Ishikawa (cell line): ENCODE data around the gene DDX23.

ENCODE experiments used
- CEBPB ChIP-seq: IDR thresholded peaks from 2 replicates; pipeline ENCODE4 v1.6.1; 2012
- CREB1 ChIP-seq: IDR thresholded peaks from 2 replicates; pipeline ENCODE4 v1.6.1; 2012; ENCODE audit warnings: low read depth
- EGR1 ChIP-seq: IDR thresholded peaks from 2 replicates; pipeline ENCODE4 v1.6.1; 2012
- EP300 ChIP-seq: IDR thresholded peaks from 2 replicates; pipeline ENCODE4 v1.6.1; 2012; ENCODE audit warnings: borderline replicate concordance
- FOXM1 ChIP-seq: IDR thresholded peaks from 2 replicates; pipeline ENCODE4 v1.6.1; 2012; ENCODE audit warnings: low read depth, borderline replicate concordance
- NFIC ChIP-seq: IDR thresholded peaks from 2 replicates; pipeline ENCODE4 v1.6.1; 2012
- RAD21 ChIP-seq: IDR thresholded peaks from 2 replicates; pipeline ENCODE4 v1.6.1; 2012; ENCODE audit warnings: low read depth
- TAF1 ChIP-seq: IDR thresholded peaks from 2 replicates; pipeline ENCODE4 v1.6.1; 2012; ENCODE audit warnings: low read depth, mild to moderate bottlenecking
- TCF12 ChIP-seq: IDR thresholded peaks from 2 replicates; pipeline ENCODE4 v1.6.1; 2012; ENCODE audit warnings: low read depth
- TEAD4 ChIP-seq: IDR thresholded peaks from 2 replicates; pipeline ENCODE4 v1.6.1; 2012
- YY1 ChIP-seq: IDR thresholded peaks from 2 replicates; pipeline ENCODE4 v1.6.1; 2012; ENCODE audit warnings: low read depth
- ZBTB7A ChIP-seq: IDR thresholded peaks from 2 replicates; pipeline ENCODE4 v1.6.1; 2012; ENCODE audit warnings: low read depth
- TF ChIP-seq, protein P1 (sequence below): IDR thresholded peaks from 2 replicates; pipeline ENCODE4 v1.6.1; 2012
- TF ChIP-seq, protein P2 (sequence below): IDR thresholded peaks from 2 replicates; pipeline ENCODE4 v1.6.1; 2012
- TF ChIP-seq, protein P3 (sequence below): IDR thresholded peaks from 2 replicates; pipeline ENCODE4 v1.6.1; 2012; ENCODE audit warnings: low read depth, mild to moderate bottlenecking

Gene DDX23

DNA sequence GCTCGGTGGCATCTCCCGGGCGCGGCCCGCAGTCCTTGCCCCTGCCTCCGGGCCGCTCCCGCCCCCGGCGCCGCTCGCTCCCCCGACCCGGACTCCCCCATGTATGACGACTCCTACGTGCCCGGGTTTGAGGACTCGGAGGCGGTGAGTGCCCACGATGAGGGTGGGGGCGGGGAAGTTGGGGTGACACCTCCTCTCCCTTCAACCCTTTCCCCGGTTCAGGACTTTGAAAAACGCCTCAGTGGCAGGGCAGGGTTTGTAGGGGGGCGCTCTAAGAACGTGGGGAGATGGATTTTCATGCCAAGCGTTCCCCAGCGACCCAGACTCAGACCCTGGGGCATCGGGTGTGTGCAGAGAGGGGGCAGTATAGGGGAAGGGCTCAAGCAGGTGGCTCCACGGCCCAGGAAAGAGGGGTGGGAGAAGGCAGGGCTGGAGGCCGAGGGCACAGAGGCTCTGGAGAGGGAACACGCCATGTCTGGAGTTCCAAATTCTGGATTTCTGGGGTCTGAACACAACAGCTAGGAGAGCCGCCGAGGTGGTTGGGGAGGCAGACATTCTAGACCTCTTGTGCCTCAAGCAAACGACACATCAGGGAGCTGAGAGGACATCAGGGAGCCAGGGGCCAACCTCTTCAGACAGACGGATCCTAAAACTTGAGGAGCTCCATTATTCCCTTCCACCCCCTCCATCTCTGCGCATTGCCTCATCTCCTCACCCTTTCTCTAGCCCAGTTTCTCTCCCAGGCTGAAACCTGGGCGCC, 33.0 kb downstream of the DDX23 start:
- TF ChIP-seq, protein P1, sequence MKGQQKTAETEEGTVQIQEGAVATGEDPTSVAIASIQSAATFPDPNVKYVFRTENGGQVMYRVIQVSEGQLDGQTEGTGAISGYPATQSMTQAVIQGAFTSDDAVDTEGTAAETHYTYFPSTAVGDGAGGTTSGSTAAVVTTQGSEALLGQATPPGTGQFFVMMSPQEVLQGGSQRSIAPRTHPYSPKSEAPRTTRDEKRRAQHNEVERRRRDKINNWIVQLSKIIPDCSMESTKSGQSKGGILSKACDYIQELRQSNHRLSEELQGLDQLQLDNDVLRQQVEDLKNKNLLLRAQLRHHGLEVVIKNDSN: no peak
- TF ChIP-seq CEBPB: no peak

DNA sequence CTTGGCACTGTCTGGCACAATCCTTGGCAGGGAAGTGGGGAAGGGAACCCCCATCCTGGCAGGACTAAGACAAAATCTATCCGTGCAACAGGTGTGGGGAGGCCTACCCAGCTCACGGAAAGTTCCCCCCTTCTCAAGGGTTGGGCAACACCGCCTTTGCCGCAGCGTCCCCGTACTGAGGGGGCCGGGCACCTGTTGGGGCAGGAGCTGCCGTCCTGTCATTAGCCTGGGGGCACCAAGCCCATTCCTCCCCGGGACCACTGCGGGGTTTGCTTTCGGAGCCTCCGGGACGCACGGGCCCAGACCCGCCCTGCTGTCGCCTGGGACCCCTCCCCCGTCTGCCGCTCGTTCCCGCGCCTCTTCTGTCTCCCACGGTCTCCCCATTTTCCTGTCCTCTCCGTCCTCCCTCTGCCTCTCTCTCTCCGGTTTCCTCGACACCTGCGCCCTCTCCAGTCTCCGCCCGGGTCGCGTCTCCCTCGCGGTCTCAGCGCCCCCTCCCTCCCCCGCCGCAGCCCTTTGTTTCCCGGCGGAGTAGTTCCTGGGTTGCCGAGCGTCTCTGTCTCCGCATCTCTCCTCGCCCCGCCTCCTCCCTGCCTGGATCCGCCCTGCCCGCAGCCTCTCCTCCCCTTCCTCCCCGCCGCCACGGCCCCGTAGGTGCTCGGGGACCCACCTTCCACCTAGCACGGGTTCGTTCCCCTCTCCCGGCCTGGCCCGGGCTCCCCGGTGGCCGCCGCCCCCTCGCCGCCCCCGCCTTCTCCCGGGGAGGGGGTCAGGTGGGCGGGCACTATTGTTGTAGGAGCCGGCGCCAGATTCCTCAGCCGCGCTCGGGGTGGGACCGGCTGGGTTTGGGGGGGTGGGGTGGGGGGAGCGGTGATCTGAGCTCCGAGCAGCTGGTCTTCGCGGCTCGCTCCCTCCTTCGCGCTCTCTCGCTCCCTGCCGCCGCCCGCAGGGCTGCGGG, 33.8 kb downstream of the DDX23 start, which contains the start of gene CACNB3:
TSS of gene CACNB3 (plus strand) at position 624 of the 958 bp plus-strand sequence. CDS start 434 bp downstream, outside the sequence.
- TF ChIP-seq YY1 (0 out of 2 replicates have a peak, but pooled peaks have one; percentile 40), NFIC (no peak), ZBTB7A (peak; percentile 89), CEBPB (no peak), EGR1 (peak; percentile 88), EP300 (no peak), TCF12 (peak; percentile 52; the same call in 1 of the 2 replicates), RAD21 (no peak), TAF1 (0 out of 2 replicates have a peak, but pooled peaks have one; percentile 41), CREB1 (no peak)
- TF ChIP-seq, protein P2, sequence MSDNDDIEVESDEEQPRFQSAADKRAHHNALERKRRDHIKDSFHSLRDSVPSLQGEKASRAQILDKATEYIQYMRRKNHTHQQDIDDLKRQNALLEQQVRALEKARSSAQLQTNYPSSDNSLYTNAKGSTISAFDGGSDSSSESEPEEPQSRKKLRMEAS: no peak
- TF ChIP-seq, protein P1: no peak
- TF ChIP-seq, protein P3, sequence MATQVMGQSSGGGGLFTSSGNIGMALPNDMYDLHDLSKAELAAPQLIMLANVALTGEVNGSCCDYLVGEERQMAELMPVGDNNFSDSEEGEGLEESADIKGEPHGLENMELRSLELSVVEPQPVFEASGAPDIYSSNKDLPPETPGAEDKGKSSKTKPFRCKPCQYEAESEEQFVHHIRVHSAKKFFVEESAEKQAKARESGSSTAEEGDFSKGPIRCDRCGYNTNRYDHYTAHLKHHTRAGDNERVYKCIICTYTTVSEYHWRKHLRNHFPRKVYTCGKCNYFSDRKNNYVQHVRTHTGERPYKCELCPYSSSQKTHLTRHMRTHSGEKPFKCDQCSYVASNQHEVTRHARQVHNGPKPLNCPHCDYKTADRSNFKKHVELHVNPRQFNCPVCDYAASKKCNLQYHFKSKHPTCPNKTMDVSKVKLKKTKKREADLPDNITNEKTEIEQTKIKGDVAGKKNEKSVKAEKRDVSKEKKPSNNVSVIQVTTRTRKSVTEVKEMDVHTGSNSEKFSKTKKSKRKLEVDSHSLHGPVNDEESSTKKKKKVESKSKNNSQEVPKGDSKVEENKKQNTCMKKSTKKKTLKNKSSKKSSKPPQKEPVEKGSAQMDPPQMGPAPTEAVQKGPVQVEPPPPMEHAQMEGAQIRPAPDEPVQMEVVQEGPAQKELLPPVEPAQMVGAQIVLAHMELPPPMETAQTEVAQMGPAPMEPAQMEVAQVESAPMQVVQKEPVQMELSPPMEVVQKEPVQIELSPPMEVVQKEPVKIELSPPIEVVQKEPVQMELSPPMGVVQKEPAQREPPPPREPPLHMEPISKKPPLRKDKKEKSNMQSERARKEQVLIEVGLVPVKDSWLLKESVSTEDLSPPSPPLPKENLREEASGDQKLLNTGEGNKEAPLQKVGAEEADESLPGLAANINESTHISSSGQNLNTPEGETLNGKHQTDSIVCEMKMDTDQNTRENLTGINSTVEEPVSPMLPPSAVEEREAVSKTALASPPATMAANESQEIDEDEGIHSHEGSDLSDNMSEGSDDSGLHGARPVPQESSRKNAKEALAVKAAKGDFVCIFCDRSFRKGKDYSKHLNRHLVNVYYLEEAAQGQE: no peak

DNA sequence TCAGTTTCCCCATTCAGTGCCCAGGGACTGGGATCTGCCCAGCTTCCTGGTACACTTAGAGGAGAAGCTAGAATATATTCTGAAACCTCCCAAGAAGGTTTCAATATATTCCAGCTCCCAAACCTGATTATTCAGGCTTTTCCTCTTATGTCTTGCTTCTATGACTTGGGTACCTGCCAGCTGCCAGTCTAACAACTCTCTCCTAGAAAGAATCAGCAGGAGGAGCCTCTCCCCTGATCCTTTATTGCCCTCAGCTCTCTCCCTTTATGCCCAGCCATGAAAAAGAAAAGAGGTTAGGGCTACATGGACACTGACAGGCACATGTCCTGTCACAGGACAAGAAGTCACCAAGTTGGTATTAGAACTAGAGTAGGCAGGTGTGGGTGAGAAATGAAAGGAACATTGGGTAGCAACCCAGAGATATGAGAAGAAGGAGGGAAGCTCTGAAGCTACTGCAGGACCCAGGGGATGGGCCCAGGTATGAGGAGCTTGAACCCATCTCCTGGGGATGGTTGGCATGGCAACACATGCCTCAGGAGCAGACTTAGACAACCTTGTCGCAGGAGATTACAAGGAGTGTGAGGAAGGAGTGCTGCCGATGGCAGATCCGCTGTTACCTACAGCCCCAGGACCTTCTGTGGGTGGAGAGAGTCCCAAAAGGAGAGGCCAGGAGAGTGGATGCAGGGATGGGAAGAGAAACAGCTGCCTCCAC, 35.7 kb downstream of the DDX23 start:
- TF ChIP-seq NFIC (0 out of 2 replicates have a peak, but pooled peaks have one; percentile 36), TEAD4 (no peak), ZBTB7A (no peak)
- TF ChIP-seq, protein P2: no peak

DNA sequence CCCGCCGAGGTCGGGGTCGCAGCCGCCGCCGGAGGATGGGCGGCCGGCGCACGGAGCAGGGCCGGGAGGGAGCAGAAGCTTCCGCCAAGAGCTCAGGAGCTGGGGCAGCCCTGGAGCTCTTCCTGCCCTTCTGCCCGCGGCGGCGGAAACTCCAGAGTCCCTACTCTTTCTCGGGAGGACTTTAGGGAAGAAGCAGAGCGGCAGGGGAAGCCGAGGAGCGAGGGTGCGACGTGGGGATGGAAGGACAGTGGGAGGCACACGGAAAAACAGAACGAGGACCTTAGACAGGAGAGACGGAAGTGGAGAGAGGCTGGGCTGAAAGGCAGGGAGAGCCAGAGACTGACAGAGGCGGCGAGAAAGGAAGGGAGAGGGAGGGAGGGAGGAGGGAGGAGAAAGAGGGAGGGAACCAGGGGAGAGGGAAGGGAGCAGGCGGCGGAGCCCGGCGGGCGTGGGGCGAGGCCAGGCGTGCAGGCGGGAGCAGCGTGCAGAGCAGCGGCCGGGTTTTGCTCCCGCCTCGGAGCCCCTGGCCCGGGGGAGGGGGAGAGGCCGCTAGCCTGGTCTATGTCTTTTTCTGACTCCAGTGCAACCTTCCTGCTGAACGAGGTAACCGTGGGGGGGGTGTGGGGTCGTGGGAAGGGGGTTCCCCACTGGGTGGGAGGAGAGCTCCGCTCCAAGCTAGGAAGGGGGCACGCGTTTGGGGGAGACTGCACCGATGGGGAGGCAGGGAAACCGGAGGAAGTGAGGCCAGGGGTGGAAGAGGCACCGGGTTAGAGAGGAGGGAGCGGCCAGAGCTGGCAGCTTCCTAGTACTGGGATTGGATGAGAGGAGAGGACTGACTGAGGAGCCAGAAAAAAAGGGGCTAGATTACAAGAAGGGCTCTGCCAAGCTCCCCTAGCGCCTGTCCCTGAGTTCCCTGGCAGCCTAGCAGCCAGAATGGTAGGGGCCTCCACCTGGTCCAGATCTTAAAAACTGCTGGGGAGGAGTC, 36.5 kb downstream of the DDX23 start:
- TF ChIP-seq TAF1: 0 out of 2 replicates have a peak, but pooled peaks have one; percentile 34
- TF ChIP-seq CREB1: no peak
- TF ChIP-seq, protein P2: peak; percentile 97

DNA sequence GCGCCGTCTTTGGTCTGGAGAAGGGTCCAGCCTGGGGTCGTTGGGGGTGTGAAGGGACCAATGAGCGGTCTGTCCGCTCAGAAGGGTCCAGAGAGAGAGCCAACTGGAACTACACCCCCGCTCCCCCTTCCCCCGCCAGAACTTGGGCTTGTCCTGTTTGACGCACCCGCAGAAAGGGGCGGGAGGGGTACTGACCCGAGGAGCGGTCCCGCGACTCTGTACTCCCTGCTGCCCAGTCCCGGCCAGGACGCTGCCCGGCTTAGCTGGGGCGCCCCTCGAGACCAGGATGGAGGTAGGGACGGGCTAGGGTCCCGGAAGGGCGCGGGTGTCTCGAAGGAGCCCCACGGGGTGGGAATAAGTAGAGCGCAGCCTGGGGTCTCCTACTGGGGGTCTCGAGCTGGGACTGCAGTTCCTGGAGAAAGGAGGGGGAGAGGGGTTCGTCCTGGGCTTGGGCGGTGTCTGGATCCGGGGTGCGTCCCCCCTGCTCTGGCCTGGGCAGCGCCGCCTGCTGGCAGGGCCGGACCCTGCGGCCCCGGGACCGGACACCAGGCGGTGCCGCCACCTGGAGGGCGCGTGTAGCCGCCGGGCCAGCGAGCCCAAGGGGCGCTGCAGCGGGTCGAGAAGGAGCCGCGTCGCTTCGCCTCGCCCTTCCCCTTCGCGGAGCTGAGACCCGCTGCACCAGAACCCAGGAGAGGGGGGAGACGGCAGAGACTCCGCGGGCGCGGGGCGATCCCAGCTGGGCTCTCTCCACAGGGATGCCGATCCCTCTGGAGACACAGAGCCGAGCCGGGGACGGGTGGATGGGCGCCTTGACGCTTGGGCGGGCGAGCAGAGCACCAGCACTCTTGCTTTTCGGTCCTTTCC, 37.5 kb downstream of the DDX23 start:
- no peak for TF ChIP-seq CEBPB
- peak; percentile 48; the same call in 1 of the 2 replicates for TF ChIP-seq RAD21
- no peak for TF ChIP-seq EP300
- no peak for TF ChIP-seq NFIC
- 0 out of 2 replicates have a peak, but pooled peaks have one; percentile 40 for TF ChIP-seq YY1
- peak; percentile 97 for TF ChIP-seq ZBTB7A
- no peak; the same call in 1 of the 2 replicates for TF ChIP-seq TEAD4
- no peak for TF ChIP-seq CREB1
- TF ChIP-seq, protein P2: peak; percentile 70
- TF ChIP-seq FOXM1: no peak
- TF ChIP-seq TAF1: peak; percentile 33; the same call in 1 of the 2 replicates
- TF ChIP-seq, protein P1: no peak
- TF ChIP-seq, protein P3: no peak
- peak; percentile 63; the same call in 1 of the 2 replicates for TF ChIP-seq TCF12
- 0 out of 2 replicates have a peak, but pooled peaks have one; percentile 10 for TF ChIP-seq EGR1
